ENCODE measurements around the gene NDFIP1.

The NDFIP1 gene

GRCh38 chr5:142108432-142109330 lies at the start of gene NDFIP1:
Gene NDFIP1, plus strand, starts transcription at chr5:142108779. Its CDS starts 196 bp downstream, at chr5:142108975.
- Mint-ChIP-seq H3K27me3 (ENCODE audit: low read depth) (no peaks in the 10 kb centered on the region), H3K9me3 (no peaks in the 10 kb centered on the region), H3K4me1 (ENCODE audit: low read depth) (peaks cover 54% of the 10 kb centered on the region), H3K27ac (peak within 1 kb of the TSS; percentile 93), H3K36me3 (ENCODE audit: low read depth) (peaks cover 17% of the 10 kb centered on the region), H3K4me3 (peak within 1 kb of the TSS; percentile 93)

DNA sequence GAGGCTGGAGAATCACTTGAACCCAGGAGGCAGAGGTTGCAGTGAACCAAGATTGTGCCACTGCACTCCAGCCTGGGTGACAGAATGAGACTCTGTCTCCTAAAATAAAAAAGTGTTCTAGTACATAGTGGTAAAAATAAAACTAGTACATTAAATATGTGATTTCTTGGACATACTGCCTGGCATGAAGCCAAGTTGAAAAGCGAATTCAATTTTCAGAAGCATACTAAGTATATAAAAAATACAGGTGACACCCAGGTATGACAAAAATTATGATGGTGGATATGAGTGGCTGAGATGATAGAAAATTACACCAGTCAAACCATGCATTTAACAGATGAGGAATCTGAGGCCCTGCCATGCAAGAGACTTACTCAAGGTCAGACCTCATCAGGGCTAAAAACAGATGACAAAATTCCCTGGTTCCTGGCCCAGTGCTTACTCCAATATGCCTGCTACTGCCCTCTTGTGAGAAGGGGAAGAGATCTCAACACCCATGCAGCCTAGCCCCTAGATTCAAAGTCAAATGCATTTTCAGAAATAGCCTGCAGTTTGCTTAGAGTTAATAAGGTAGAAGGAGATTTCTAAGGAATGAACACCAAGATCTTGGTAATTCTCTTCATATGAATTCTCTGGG lies 49.2 kb upstream of the NDFIP1 start:
- Mint-ChIP-seq H3K27ac (no peak overlapping the region), H3K36me3 (ENCODE audit: low read depth) (no peaks in the 10 kb centered on the region), H3K4me3 (no peak overlapping the region), H3K4me1 (ENCODE audit: low read depth) (peaks cover 8% of the 10 kb centered on the region), H3K27me3 (ENCODE audit: low read depth) (no peaks in the 10 kb centered on the region), H3K9me3 (no peaks in the 10 kb centered on the region)

DNA sequence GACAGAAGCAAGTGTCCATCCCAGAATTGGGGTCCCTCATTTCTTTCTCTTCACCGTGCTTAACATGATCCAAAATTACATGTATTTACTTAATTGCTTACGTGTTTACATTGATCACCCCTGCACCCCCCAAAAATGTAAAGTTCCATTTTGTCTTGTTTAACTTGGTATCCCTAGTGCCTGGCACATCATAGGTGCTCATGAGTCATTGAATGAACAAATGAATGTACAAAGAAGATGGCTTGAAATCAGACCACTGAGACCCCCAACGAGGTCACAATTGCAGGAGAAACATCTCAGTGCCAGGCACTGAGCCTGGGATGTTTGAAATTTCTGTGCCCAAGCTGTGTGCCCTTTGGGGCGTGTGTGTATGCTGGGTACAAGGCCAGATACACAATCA lies 45.2 kb upstream of the NDFIP1 start:
- Mint-ChIP-seq H3K27ac (no peak overlapping the region), H3K4me1 (ENCODE audit: low read depth) (peaks cover 8% of the 10 kb centered on the region), H3K9me3 (no peaks in the 10 kb centered on the region), H3K27me3 (ENCODE audit: low read depth) (no peaks in the 10 kb centered on the region), H3K36me3 (ENCODE audit: low read depth) (no peaks in the 10 kb centered on the region), H3K4me3 (no peak overlapping the region)

DNA sequence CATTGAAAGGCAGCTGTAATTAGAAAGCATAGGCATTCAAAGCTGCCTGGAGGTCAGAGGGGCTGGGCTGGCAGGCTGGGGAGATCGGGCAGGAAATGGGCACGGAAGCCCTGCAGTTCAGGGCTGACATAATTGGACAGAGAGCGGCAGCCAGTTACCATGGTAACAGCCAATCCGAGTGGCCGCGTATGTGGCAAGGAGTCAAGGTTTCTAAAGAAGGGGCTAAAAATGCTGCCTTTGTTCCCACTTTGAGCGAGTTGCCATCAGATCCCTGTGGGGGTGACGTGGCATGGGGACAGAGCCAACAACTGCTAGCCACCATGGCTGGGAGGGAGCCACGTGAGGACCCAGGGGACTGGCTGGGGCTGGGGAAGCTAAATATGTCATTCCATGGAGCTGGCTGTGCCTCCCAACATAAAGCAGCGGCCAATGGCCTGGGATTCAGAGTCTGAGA lies 44.7 kb upstream of the NDFIP1 start:
- no peaks in the 10 kb centered on the region for H3K36me3 Mint-ChIP-seq (ENCODE audit: low read depth)
- H3K4me1 Mint-ChIP-seq (ENCODE audit: low read depth) = peaks cover 8% of the 10 kb centered on the region
- peak overlapping the region; percentile 50 for H3K27ac Mint-ChIP-seq
- no peaks in the 10 kb centered on the region for H3K9me3 Mint-ChIP-seq
- no peak overlapping the region for H3K4me3 Mint-ChIP-seq
- H3K27me3 Mint-ChIP-seq (ENCODE audit: low read depth) = no peaks in the 10 kb centered on the region

GRCh38 chr5:142065273-142065672 lies 43.3 kb upstream of the NDFIP1 start:
- Mint-ChIP-seq H3K4me3 (no peak overlapping the region), H3K36me3 (ENCODE audit: low read depth) (no peaks in the 10 kb centered on the region), H3K9me3 (no peaks in the 10 kb centered on the region), H3K27ac (no peak overlapping the region), H3K4me1 (ENCODE audit: low read depth) (peaks cover 9% of the 10 kb centered on the region), H3K27me3 (ENCODE audit: low read depth) (no peaks in the 10 kb centered on the region)

GRCh38 chr5:142069606-142070399 lies 38.8 kb upstream of the NDFIP1 start:
- Mint-ChIP-seq H3K4me1 (ENCODE audit: low read depth) (peaks cover 8% of the 10 kb centered on the region), H3K27ac (no peak overlapping the region)

GRCh38 chr5:142070734-142071133 lies 37.8 kb upstream of the NDFIP1 start:
- Mint-ChIP-seq H3K4me3 (no peak overlapping the region), H3K27me3 (ENCODE audit: low read depth) (no peaks in the 10 kb centered on the region), H3K27ac (no peak overlapping the region), H3K4me1 (ENCODE audit: low read depth) (peaks cover 8% of the 10 kb centered on the region), H3K9me3 (no peaks in the 10 kb centered on the region), H3K36me3 (ENCODE audit: low read depth) (no peaks in the 10 kb centered on the region)

More at GRCh38 chr5:142069606-142070399, 38.8 kb upstream of the NDFIP1 start:
- H3K4me3 Mint-ChIP-seq = no peak overlapping the region
- H3K9me3 Mint-ChIP-seq = no peaks in the 10 kb centered on the region
- no peaks in the 10 kb centered on the region for H3K27me3 Mint-ChIP-seq (ENCODE audit: low read depth)
- no peaks in the 10 kb centered on the region for H3K36me3 Mint-ChIP-seq (ENCODE audit: low read depth)

GRCh38 chr5:142072488-142072887 lies 36.1 kb upstream of the NDFIP1 start:
- Mint-ChIP-seq H3K27ac (no peak overlapping the region), H3K36me3 (ENCODE audit: low read depth) (no peaks in the 10 kb centered on the region), H3K27me3 (ENCODE audit: low read depth) (no peaks in the 10 kb centered on the region), H3K9me3 (no peaks in the 10 kb centered on the region), H3K4me1 (ENCODE audit: low read depth) (peaks cover 8% of the 10 kb centered on the region), H3K4me3 (no peak overlapping the region)

GRCh38 chr5:142073362-142073988 lies 35.1 kb upstream of the NDFIP1 start:
- H3K36me3 Mint-ChIP-seq (ENCODE audit: low read depth) = no peaks in the 10 kb centered on the region
- peaks cover 8% of the 10 kb centered on the region for H3K4me1 Mint-ChIP-seq (ENCODE audit: low read depth)
- no peak overlapping the region for H3K27ac Mint-ChIP-seq
- no peaks in the 10 kb centered on the region for H3K9me3 Mint-ChIP-seq
- no peak overlapping the region for H3K4me3 Mint-ChIP-seq
- H3K27me3 Mint-ChIP-seq (ENCODE audit: low read depth) = no peaks in the 10 kb centered on the region

DNA sequence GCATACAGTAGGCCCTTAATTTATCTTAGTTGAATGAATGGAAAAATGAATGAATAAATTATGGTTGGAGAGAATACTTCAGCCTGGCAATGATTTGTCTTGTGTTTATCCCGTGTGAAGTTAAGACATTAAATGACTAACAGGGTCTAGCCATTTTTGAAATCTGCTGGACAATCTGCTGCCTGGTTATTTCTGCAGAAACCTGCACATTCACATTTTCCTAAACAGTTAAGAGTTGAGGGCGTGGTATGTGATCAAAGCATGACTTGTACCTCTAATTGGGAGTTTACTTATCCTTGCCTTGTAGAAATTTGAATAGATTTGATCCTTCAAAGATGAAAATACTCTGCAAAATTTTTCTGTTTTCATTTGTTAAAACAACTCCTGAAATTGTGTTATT lies 34.6 kb upstream of the NDFIP1 start:
- Mint-ChIP-seq H3K36me3 (ENCODE audit: low read depth) (no peaks in the 10 kb centered on the region), H3K4me3 (no peak overlapping the region), H3K9me3 (no peaks in the 10 kb centered on the region), H3K27me3 (ENCODE audit: low read depth) (no peaks in the 10 kb centered on the region), H3K4me1 (ENCODE audit: low read depth) (peaks cover 8% of the 10 kb centered on the region), H3K27ac (no peak overlapping the region)

- H3K4me3 Mint-ChIP-seq = no peak overlapping the region
- H3K9me3 Mint-ChIP-seq = no peaks in the 10 kb centered on the region
- peaks cover 5% of the 10 kb centered on the region for H3K27me3 Mint-ChIP-seq (ENCODE audit: low read depth)
- no peaks in the 10 kb centered on the region for H3K36me3 Mint-ChIP-seq (ENCODE audit: low read depth)
- H3K4me1 Mint-ChIP-seq (ENCODE audit: low read depth) = no peaks in the 10 kb centered on the region
- H3K27ac Mint-ChIP-seq = no peak overlapping the region
Observed at GRCh38 chr5:142078221-142078620, 30.4 kb upstream of the NDFIP1 start.

DNA sequence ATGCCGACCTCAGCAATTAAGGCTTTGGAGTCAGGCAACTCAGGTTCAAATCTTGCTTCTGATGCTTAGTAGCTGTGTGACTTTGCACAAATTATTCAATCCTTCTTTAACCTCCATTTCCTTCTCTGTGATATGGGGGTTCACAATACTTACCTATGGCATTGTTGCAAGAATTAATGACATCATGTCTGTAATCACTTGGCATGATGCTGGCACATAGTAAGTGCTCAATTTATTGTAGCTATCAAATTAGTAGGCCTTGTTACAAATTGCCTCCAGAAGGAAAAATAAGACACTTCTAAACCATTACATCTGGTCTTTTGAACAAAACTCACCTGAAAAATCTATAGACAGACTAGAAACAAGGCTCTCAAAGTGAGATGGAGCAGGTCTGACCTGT lies 29.9 kb upstream of the NDFIP1 start:
- no peaks in the 10 kb centered on the region for H3K36me3 Mint-ChIP-seq (ENCODE audit: low read depth)
- H3K4me3 Mint-ChIP-seq = no peak overlapping the region
- H3K27ac Mint-ChIP-seq = no peak overlapping the region

GRCh38 chr5:142079306-142079721 lies 29.3 kb upstream of the NDFIP1 start:
- Mint-ChIP-seq H3K27me3 (ENCODE audit: low read depth) (peaks cover 5% of the 10 kb centered on the region), H3K4me1 (ENCODE audit: low read depth) (peaks cover 3% of the 10 kb centered on the region), H3K36me3 (ENCODE audit: low read depth) (no peaks in the 10 kb centered on the region), H3K4me3 (no peak overlapping the region), H3K9me3 (no peaks in the 10 kb centered on the region), H3K27ac (no peak overlapping the region)

More for the DNA sequence above, 29.9 kb upstream of the NDFIP1 start:
- no peaks in the 10 kb centered on the region for H3K9me3 Mint-ChIP-seq
- no peaks in the 10 kb centered on the region for H3K4me1 Mint-ChIP-seq (ENCODE audit: low read depth)
- peaks cover 5% of the 10 kb centered on the region for H3K27me3 Mint-ChIP-seq (ENCODE audit: low read depth)

- Mint-ChIP-seq H3K4me1 (ENCODE audit: low read depth) (peaks cover 3% of the 10 kb centered on the region), H3K36me3 (ENCODE audit: low read depth) (no peaks in the 10 kb centered on the region), H3K27me3 (ENCODE audit: low read depth) (peaks cover 5% of the 10 kb centered on the region), H3K9me3 (no peaks in the 10 kb centered on the region), H3K27ac (no peak overlapping the region), H3K4me3 (no peak overlapping the region)
Observed at GRCh38 chr5:142080248-142080647, 28.3 kb upstream of the NDFIP1 start.

All from T-helper 1 cell treated with Interleukin-12 subunit alpha and Interleukin-12 subunit beta and Interleukin-4 antibody, amounts not matched to agents 30 μg/mL and 1 μg/mL, for 36 hours (primary cell).